ENCODE results near the gene DCAF10.

- TF ChIP-seq RAD21 (conservative IDR thresholded peaks at IDR 0.05) (no peak), POLR2AphosphoS5 (IDR thresholded peaks at IDR 0.05) (no peak), MXI1 (conservative IDR thresholded peaks at IDR 0.05; ENCODE audit: poor library complexity, severe bottlenecking) (no peak), CTCF (IDR thresholded peaks at IDR 0.05; ENCODE audit: poor library complexity, severe bottlenecking) (no peak), EP300 (conservative IDR thresholded peaks at IDR 0.05; ENCODE audit: poor library complexity, severe bottlenecking) (no peak), EZH2 (IDR thresholded peaks at IDR 0.05; ENCODE audit: borderline replicate concordance, insufficient read depth, low read length, poor library complexity, severe bottlenecking) (no peak), TAF1 (IDR thresholded peaks at IDR 0.05; ENCODE audit: low read depth) (no peak), SMC3 (conservative IDR thresholded peaks at IDR 0.05; ENCODE audit: poor library complexity) (no peak)
- TF ChIP-seq, protein P1, sequence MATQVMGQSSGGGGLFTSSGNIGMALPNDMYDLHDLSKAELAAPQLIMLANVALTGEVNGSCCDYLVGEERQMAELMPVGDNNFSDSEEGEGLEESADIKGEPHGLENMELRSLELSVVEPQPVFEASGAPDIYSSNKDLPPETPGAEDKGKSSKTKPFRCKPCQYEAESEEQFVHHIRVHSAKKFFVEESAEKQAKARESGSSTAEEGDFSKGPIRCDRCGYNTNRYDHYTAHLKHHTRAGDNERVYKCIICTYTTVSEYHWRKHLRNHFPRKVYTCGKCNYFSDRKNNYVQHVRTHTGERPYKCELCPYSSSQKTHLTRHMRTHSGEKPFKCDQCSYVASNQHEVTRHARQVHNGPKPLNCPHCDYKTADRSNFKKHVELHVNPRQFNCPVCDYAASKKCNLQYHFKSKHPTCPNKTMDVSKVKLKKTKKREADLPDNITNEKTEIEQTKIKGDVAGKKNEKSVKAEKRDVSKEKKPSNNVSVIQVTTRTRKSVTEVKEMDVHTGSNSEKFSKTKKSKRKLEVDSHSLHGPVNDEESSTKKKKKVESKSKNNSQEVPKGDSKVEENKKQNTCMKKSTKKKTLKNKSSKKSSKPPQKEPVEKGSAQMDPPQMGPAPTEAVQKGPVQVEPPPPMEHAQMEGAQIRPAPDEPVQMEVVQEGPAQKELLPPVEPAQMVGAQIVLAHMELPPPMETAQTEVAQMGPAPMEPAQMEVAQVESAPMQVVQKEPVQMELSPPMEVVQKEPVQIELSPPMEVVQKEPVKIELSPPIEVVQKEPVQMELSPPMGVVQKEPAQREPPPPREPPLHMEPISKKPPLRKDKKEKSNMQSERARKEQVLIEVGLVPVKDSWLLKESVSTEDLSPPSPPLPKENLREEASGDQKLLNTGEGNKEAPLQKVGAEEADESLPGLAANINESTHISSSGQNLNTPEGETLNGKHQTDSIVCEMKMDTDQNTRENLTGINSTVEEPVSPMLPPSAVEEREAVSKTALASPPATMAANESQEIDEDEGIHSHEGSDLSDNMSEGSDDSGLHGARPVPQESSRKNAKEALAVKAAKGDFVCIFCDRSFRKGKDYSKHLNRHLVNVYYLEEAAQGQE (IDR thresholded peaks at IDR 0.05; ENCODE audit: borderline replicate concordance), result no peak
Observed at GRCh38 chr9:37760416-37761161, 40.0 kb upstream of the DCAF10 start.

All from neural cell (in vitro differentiated cells).